ENCODE data around the gene CHMP6. TPM values are rescaled to one million over a fixed set of nuclear protein-coding genes. Genes with fewer than 3 reads are reported as not detected.

CHMP6 gene
- total and polyA plus RNA-seq, 10 donors = 23.0 to 41.1 (median 30.8) TPM

DNA sequence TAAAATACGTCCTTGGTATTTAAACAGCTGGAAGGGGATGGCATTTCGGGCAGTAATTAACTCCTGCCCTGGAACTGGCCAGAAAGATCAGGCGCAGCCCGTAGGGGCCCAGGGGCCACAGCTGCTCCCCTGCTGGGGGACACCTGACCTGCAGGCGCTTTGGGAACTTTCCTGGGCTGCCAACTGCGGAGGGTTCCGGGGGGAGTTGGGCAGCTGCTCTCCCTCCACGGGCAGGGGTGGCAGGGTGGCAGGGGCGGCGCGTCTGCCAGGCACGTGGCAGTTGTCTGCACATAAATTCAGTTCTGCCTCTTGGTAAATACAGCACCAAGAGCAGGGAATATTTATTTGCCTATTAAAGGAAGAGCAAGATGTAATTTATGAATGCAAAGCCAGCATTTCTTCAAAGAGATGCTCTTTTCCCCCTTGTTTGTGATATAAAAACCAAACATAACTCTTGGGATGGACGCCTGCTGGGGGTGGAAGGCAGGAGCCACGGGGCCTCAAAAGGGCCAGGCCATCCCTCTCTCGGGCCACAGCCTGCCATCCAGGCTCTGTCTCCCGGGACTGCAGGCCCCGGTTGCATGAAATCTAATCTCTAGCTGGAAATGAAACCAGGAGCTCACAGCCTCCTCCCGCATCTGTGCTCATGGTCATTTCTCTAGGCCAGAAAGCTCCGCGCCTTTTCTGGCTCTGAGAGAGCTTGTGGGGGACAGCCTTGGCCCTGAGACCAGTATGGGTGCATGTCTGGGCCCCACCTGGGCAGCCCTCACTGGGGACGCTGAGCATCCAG, 29.9 kb upstream of the CHMP6 start:
- H3K27me3 ChIP-seq (replicated peaks in 1 of 7) = no peaks in the 10 kb centered on the region
- 89 to 93% (median 90%) methylated on average over 19 to 21 of the region's 21 CpGs for WGBS, 5 donors
- DNase-seq = peak; percentile 62
- intact Hi-C loops (cut with DNase I; ENCODE audit: low total_unique reads) = no loop called here
- H3K4me1 ChIP-seq = peaks cover 4 to 39% (median 24%) of the 10 kb centered on the region in 6 donors
- peak overlapping the region in 2 of 8 donors; percentile 1 to 36 for H3K27ac ChIP-seq
- TF ChIP-seq POLR2A (IDR thresholded peaks at IDR 0.05) = no peak
- TF ChIP-seq POLR2AphosphoS5 (IDR thresholded peaks at IDR 0.05) = no peak
- no peak for TF ChIP-seq CTCF (IDR thresholded peaks at IDR 0.05 in 8 of 11, conservative IDR thresholded peaks at IDR 0.05 in 3 of 11)
- peaks cover 0 to 70% (median 22%) of the 10 kb centered on the region in 6 donors for H3K36me3 ChIP-seq
- H3K9me3 ChIP-seq = no peaks in the 10 kb centered on the region
- H3K4me3 ChIP-seq = no peak overlapping the region

GRCh38 chr17:80962356-80963329, 29.0 kb upstream of the CHMP6 start:
- 91 to 98% (median 93%) methylated on average over 32 to 41 of the region's 41 CpGs for WGBS, 5 donors
- Histone ChIP-seq H3K27ac (peak overlapping the region in 2 of 8 donors; percentile 1 to 36), H3K4me1 (peaks cover 7 to 42% (median 25%) of the 10 kb centered on the region in 6 donors), H3K36me3 (peaks cover 0 to 65% (median 22%) of the 10 kb centered on the region in 6 donors), H3K9me3 (no peaks in the 10 kb centered on the region), H3K4me3 (no peak overlapping the region), H3K27me3 (replicated peaks in 1 of 7) (no peaks in the 10 kb centered on the region)
- TF ChIP-seq POLR2A (IDR thresholded peaks at IDR 0.05) (no peak), CTCF (IDR thresholded peaks at IDR 0.05 in 8 of 11, conservative IDR thresholded peaks at IDR 0.05 in 3 of 11) (no peak), POLR2AphosphoS5 (IDR thresholded peaks at IDR 0.05) (peak in 1 of 3 donors; percentile 15)
- peak; percentile 67 for DNase-seq
- intact Hi-C loops (cut with DNase I; ENCODE audit: low total_unique reads) = no loop called here

GRCh38 chr17:80963812-80964543, 27.7 kb upstream of the CHMP6 start:
- H3K27me3 ChIP-seq (replicated peaks in 1 of 7) = no peaks in the 10 kb centered on the region
- no peak for TF ChIP-seq POLR2AphosphoS5 (IDR thresholded peaks at IDR 0.05)
- TF ChIP-seq POLR2A (IDR thresholded peaks at IDR 0.05) = no peak
- no peak for TF ChIP-seq CTCF (IDR thresholded peaks at IDR 0.05 in 8 of 11, conservative IDR thresholded peaks at IDR 0.05 in 3 of 11)
- peak overlapping the region in 2 of 8 donors; percentile 47 to 88 for H3K27ac ChIP-seq
- intact Hi-C loops (cut with DNase I; ENCODE audit: low total_unique reads) = no loop called here
- H3K36me3 ChIP-seq = peaks cover 0 to 64% (median 22%) of the 10 kb centered on the region in 6 donors
- H3K4me3 ChIP-seq = no peak overlapping the region
- DNase-seq = peak; percentile 66
- 90 to 95% (median 91%) methylated on average over 39 to 49 of the region's 49 CpGs for WGBS, 5 donors
- peaks cover 8 to 50% (median 31%) of the 10 kb centered on the region in 6 donors for H3K4me1 ChIP-seq
- no peaks in the 10 kb centered on the region for H3K9me3 ChIP-seq
